ENCODE data around the gene LEUTX.
"Not testable (repeated sequence)": the region's sequence is repeated elsewhere in the genome, so short reads cannot be mapped to it uniquely, and the experiment has no call there.

Gene LEUTX

DNA sequence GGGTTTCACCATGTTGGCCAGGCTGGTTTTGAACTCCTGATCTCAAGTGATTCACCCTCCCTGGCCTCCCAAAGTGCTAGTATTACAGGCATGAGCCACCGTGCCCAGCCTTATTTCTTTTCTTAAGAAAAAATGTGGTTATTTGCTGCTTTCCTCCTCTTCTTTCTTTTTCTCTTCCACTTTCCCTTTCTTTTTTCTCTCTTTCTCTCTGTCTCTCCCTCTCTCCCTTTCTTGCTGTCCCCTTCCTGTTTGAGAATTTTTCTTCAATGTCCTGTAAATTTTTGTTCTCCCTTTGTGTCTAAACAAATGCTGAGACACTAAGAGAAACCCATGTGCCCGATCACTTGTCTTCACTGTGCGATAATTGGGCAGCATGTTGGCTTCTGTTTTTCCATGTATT lies 2.2 kb downstream of the LEUTX start:
- no peak for DNase-seq (ENCODE audit: low read depth)

DNA sequence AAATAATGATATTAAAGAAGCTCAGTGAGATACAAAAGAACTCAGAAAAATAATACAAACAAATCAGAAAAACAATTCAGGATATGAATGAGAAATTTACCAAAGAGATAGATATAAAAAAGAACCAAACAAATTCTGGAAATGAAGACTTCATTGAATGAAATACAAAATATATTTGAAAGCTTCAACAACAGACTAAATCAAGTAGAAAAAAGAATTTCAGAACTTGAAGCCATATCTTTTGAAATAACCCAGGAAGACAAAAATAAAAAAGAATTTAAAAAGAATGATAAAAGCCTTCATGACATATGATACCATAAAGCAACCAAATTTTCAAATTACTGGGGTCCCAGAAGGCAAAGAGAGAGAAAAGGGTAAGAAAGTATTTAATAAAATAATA lies 9.6 kb downstream of the LEUTX start:
- no peak for DNase-seq (ENCODE audit: low read depth)

DNA sequence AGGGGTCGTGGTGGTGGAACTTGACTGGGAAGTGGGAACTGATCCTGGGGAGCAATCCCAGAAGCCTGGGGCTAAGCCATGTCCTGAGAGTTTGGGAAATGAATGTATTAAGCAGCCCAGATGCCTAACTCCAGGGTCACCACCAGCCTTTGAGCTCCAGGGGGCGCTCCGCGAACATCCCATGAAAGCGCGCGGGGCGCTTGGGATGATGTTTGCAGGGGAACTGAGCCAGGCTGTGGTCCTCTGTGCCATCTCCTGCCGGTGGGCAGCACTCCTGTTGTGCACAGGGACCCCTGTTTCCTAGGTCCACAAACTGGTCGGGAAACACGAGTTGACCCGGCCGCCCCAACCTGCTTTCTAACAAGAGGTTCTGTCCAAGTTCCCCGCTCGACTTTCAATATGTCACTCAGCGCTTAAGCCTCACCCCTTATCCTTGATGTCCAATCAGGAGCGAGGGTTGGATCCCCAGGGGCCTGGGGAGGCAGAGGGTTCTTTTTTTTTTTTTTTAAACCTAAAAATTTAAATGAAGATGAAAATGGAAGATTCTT lies 14.4 kb downstream of the LEUTX start:
- DNase-seq (ENCODE audit: low read depth), result peak; percentile 73

DNA sequence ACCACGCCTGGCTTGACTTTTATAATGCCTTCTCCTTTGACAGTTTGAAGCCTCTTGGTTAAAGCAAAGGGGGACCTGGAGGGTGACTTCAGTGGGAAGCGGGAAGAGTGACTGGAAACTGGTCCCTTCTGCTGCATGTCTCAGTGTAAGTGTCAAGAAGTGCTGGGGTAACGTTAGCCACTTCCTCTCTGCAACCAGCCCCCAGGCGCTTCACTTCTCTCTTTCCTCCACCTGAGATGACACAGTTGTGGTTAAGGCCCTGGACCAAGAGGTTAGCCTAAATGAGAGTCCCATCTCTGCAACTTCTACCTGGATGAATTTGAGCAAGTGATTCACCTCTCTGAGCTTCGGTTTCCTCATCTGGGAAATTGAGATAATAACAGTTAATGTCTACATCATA lies 16.3 kb downstream of the LEUTX start:
- no peak for DNase-seq (ENCODE audit: low read depth)

DNA sequence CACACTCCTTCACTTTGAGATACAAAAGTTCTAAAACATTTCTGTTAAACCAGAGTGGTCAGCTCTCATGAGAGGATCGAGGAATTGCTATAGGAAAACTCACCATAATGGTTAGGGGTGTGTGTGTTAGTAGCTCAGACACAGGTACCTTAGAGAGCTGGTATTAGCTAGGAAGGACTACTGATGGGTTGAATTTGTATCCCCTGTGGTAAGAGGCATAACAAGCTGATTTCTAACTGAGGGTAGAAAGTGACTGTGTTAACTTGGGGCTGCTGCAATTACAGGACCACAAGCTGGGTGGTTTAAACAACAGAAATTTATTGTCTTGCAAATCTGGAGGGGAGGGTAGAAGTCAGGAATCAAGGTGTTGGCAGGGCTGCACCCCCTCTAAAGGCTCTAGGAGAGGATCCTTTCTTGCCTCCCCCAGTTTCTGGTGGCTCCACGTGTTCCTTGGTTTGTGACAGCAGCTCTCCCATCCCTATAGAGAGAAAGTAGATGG lies 17.4 kb downstream of the LEUTX start:
- no peak for DNase-seq (ENCODE audit: low read depth)

DNA sequence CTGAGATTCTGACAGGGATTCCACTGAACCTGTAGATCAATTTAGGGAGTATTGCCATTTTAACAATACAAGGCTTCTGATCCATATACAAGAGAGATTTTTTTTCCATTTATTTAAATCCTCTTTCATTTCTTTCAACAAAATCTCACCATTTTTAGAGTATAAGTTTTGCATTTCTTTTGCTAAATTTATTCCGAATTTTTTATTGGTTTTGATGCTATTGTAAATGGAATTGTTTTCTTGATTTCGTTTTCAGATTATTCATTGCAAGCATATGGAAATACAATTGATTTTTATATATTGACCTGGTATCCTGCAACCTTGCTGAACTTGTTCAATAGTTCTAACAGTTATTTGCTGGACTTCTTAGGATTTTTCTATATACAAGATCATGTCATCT lies 18.4 kb downstream of the LEUTX start:
- DNase-seq (ENCODE audit: low read depth), result no peak

DNA sequence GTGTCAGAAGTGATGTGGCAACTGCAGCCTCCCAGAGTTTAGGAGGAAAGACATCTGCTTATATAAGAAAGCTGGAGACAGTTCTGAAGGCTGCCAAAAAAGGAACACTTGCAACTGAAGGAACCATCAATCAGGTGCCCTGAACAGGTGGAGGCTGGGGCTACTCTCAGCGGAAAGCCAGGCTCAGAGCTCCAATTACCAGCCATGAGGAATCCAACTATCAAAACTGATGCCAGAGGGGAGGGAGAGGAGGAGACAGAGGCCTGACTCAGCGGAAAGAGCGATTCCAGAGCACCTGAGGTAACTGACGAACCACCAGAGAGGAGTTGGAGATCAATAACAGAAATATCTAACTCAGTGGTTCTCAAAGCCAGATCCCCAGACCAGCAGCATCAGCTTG lies 24.3 kb downstream of the LEUTX start:
- DNase-seq (ENCODE audit: low read depth), result no peak

DNA sequence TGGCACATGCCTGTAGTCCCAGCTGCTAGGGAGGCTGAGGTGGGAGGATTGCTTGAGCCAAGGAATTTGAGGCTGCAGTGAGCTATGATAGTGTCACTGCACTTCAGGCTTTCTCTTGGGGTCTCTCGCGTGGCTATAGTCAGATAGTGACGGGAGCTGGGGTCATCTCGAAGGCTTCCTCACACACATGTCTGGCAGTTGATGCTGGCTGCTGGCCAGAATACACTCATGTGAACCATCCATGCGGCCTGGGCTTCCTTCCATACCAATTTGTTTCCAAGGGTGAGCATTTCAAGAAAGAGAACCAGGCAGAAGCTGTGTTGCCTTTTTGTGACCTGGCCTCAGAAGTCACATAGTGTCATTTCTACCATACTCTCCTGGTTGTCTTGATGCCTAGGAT lies 26.4 kb downstream of the LEUTX start:
- no peak for DNase-seq (ENCODE audit: low read depth)

DNA sequence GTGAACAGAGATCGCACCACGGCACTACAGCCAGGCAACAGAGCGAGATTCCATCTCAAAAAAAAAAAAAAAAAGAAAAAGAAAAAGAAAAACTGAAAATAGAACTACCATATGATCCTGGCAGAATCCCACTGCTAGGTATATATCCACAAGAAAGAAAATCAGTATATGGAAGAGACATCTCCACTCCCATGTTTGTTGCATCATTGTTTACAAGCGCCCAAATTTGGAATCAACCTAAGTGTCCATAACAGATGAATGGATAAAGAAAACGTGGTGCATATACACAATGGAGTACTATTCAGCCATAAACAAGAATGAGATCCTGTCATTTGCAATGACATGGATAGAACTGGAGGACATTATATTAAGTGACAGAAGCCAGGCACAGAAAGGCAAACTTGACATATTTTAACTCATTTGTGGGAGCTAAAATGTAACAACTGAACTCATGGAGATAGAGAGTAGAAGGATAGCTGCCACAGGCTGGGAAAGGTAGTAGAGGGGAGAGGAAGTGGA lies 29.3 kb downstream of the LEUTX start:
- DNase-seq (ENCODE audit: low read depth), result no peak

DNA sequence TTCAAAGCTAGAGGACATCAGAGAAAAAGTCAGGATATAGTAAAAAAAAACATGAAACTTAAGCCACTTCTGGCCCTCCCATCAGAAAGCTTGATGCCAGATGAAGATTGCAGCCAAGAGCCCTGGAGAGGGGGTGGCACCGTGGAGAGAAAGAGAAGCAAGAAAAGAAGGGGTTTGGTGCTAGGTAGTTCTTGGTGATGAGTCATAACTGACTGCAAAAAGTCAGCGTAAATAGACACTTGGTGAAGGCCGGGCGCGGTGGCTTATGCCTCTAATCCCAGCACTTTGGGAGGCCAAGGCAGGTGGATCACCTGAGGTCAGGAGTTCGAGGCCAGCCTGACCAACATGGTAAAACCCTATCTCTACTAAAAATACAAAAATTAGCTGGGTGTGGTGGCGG lies 30.0 kb downstream of the LEUTX start:
- DNase-seq (ENCODE audit: low read depth), result not testable (repeated sequence)

DNA sequence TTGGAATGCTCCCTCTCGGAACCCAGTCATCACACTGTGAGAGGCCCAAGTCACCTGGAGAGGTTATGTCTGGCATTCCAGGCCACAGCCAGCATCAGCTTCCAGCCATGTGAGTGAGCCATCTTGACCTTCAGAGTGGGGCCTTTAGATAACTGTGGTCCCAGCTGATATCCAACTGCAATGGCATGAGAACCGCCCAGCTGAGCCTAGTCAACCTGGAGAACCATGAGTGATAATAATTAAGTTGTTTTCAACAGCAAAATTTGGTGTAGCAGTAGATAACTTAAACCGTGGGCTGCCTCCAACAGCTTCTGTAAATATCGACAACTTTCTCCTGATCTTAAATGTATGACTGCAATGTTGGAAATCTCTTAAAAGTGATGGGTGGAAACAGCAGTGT lies 30.7 kb downstream of the LEUTX start:
- DNase-seq (ENCODE audit: low read depth), result no peak

DNA sequence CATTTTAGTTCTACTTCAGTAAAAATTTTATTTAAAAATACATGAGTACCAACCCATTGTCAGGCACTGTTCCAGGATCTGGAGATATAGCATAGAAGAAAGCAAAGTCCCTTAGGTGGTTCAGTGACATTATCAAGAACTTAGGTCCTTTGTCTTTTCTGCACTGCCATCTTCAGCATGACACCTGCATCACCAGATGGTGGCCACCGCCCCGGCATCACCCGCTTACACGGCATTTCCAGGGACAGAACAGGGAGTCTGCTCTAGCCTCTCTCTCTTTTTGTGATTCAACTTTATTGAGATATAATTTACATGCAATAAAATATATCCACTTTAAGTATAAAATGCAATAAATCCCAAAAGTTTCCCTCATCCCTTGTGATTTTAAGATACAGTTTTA lies 31.8 kb downstream of the LEUTX start:
- DNase-seq (ENCODE audit: low read depth), result no peak

DNA sequence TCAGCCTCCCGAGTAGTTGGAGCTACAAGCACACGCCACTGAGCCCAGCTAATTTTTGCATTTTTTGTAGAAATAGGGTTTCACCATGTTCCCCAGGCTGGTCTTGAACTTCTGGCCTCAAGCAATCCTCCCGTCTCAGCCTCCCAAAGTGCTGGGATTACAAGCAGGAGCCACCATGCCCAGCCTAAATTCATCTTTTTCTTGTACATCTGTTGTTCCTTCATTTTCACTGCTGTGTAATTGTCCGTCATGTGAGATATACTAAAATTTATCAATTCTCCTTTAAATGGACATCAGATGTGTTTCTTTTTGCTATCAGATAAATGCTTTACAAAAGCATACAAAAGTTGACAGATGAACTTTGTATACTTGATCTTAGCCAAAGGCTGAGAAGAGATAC lies 32.4 kb downstream of the LEUTX start:
- no peak for DNase-seq (ENCODE audit: low read depth)

DNA sequence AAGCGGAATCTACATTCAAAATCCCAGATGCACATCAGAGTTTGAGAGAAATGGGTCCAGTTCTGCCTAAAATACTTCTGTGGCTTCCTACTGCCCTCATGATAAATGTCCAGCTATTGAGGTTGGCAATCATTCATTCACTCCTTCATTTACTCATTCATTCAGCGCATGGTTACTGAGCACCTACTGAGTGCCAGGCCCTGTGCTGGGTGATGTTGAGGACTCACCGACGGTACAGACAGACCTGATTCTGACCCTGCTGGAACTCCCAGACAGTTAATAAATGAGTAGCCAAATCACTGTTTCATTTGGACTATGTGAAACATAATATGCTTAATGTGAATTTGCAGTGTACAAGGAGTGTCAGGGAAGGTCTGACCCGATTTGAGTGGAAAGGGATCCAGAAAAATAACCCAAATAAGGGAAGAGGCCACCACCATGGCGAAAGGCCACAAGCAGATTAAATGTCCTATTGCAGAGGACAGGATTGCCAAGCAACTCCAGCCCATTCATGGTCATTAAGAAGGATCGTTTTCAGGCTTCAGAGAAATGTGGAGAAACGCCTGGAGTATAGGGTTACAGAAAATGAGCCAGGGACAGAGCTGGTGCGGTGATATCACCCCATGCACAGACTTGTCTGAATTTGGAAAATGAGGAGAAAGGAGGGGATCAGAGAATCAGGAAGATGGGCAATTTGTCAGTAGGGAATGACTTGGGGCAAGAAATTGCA lies 34.8 kb downstream of the LEUTX start:
- DNase-seq (ENCODE audit: low read depth), result no peak

DNA sequence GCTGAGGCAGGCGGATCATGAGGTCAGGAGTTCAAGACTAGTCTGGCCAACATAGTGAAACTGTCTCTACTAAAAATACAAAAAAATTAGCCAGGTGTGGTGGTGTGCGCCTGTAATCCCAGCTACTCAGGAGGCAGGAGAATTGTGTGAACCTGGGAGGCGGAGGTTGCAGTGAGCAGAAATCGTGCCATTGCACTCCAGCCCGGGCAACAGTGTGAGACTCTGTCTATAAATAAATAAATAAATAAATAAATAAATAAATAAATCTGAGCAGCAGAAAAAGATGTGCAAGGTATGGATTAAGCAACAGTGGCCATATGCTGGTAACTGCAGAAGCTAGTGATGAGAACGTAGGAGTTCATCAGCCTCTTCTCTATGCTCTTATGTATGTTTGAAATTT lies 35.5 kb downstream of the LEUTX start:
- not testable (repeated sequence) for DNase-seq (ENCODE audit: low read depth)

DNA sequence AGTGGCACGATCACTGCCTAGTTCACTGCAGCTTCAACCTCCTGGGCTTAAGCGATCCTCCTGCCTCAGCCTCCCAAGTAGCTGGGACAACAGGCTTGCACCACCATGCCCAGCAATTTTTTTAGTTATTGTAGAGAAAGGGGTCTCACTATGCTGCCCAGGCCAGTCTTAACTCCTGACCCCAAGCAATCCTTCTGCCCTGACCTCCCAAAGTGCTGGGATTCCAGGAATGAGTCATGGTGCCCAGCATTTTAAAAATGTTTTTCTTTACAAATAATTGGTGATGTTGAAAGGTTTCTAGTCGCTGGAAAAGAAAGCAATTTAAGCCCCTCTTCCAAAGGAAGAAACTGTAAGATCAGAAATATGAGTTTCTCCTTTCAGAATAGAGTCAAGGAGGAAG lies 35.9 kb downstream of the LEUTX start:
- DNase-seq (ENCODE audit: low read depth), result peak; percentile 20

DNA sequence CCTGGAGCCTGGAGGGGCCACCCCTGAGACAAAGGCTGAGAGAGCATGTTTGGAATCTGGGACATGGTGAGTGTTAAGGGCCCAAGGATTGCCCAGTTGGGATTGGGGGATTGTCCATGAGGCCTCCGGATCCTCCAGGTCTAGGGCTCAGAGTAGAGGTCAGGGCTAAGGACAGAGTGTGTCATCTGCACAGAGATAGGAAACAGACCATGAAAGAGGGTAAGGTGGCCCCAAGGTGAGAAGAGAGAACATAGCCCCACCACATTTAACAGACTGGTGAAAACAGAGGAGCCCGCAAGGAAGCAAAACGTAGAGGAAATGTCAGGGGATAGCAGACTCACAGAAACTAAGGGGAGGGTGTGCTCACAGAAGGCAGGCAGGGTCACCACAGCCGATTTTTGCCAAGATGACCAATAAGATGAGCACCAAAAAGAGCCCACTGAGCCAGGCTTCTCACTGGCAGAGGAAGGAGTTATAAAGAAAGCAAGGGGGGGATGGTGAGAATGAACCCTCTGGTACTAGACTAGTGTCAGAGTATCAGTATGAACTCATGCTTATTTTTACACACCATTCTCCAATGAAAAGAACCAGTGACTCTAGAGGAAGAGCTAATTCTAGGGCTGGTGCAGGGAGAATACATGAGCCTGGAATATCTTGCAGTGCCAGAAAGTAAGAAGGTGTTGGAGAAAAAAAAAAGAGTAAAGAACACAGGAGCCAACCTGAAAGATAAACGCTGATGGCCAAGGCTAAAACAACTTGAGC lies 37.8 kb downstream of the LEUTX start:
- DNase-seq (ENCODE audit: low read depth), result no peak

DNA sequence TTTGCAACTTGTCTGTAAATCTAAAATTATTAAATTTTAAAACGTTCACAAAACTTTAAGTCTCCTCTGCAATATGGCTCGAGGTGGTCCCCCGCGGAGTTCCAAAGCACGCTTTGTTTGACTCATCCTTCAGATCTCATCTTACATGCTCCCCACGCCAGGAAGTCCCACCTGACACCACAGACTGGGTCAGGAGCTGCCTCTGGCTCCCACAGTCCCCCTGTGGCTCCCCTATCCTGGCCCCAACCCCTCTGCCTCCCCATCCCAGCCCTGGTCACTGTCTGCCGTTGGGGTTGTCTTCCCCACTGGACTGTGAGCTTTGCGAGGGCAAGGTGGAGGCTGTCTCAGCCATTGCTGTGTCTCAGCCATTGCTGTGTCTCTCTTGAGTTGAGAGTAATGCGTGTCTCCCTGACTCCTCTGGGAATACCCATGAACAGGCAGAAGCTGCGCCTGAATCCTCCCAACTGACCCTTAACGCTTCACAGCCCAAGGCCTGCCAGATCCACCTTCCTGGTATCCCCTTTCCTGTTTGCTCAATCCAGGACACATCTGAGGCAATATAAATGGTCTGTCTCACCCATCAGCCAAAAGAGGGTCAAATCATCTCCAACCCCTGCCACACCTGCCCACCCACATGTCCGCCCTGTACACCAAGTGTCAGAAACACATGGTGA lies 39.4 kb downstream of the LEUTX start:
- DNase-seq (ENCODE audit: low read depth), result no peak

DNA sequence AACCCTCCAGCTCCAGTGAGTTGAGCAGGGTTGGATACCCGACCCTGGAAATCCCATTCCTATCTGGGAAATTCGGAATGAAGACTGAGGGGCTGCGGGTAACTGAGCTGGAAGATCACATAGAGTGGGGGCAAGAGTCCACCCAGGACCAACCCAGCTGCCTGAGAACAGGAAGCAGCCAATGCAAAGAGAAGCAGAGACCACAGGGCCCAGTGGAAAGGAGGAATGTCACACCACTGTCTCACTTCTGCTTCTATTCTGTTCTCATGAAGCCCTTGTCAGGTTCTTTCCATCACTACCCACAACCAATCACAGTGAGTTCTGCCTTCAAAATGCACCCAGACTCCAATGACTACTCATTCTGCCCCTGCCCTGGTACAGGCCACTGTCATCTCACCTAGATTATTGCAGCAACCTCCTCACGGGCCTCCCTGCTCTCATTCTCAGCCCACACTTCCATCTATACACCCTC lies 40.0 kb downstream of the LEUTX start:
- DNase-seq (ENCODE audit: low read depth), result no peak

DNA sequence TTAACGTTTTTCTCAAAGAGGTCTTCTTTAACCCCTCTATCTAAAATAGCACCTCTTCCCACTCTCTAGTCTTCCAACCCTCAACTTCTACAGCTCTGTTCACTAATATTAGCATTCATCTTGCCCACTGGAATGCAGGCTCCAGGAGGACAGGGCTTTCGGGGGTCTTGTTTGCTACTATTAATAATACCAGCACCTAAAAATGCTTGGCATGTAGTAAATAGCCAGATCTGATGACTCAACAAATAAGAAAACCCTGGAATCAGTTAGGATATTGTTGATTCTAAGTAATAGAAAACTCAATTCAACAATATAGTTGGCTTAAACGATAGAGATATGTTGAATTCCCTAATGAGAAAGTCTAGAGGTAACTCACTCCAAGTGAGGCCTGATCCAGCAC lies 41.1 kb downstream of the LEUTX start:
- DNase-seq (ENCODE audit: low read depth), result no peak

DNA sequence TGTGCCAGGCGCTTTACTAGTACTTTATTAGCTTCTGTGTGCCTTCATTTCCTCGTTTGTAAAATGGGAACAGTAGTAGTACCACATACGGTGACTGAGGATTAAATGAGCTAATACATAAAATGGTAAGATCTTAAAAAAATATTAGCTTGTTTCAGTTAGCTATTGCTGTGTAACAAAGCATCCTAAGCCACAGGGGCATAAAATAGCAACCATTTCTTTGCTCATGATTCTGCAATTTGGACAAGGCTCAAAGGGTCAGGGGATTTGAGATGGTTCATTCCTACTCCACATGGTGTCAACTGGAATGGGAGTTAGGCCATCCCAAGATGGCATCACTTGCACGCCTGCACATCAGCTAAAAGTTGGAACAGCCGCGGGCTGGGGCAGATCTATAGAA lies 42.0 kb downstream of the LEUTX start:
- DNase-seq (ENCODE audit: low read depth), result no peak

DNA sequence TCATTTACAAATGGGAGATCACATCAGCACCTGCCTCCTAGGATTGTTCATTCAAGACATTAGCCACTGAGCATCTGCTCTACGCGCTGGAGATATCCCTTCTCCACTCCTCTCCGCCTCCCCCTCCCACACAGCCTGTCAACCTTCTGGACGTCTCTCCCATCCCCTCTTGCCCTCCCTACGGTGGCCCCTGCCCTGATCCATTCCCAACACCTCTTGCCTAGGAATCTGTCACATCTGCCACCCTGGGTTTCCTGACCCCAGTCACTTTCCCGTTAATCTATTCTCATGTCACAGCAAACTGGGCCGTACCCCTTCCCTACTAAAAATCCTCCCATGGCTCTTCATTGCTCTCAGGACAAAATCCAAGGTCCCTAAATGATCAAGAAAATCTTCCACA lies 45.0 kb downstream of the LEUTX start:
- DNase-seq (ENCODE audit: low read depth), result no peak

All from iris pigment epithelial cell (primary cell).